SU-DHL-6 (cell line): ENCODE results near the gene PDE8B.

Experiments
- H2AFZ ChIP-seq: fragments of 200-600 bp; sonication (generic); 2 replicates; pipeline ENCODE4 v1.6.1; 2014; ENCODE audit warnings: low read depth, mild to moderate bottlenecking, moderate library complexity, mixed read lengths, antibody characterized with exemption, low read length; ENCODE audit not compliant: severe bottlenecking
- H3F3A ChIP-seq: fragments of 200-600 bp; shearing (Covaris generic); 2 replicates; pipeline ENCODE4 v1.6.0; 2016; ENCODE audit warnings: antibody characterized with exemption, mild to moderate bottlenecking; ENCODE audit not compliant: insufficient read depth
- H3K27ac ChIP-seq: fragments of 200-600 bp; sonication (generic); 2 replicates; pipeline ENCODE4 v1.5.1; 2016; ENCODE audit warnings: low read depth, mild to moderate bottlenecking, low read length, moderate library complexity, mixed read lengths
- H3K27me3 ChIP-seq: fragments of 200-600 bp; sonication (generic), shearing (Covaris generic); 2 replicates; pipeline ENCODE4 v1.6.0; 2014; ENCODE audit warnings: mild to moderate bottlenecking, low read length
- H3K36me3 ChIP-seq: fragments of 200-600 bp; sonication (generic); 2 replicates; pipeline ENCODE4 v1.6.1; 2014; ENCODE audit warnings: mild to moderate bottlenecking, low read length, mixed read lengths
- H3K4me2 ChIP-seq: fragments of 300-600, 200-600 bp; shearing (Covaris generic), sonication (generic); 2 replicates; pipeline ENCODE4 v1.6.0; 2014; ENCODE audit warnings: low read length, low read depth, mild to moderate bottlenecking; ENCODE audit not compliant: poor library complexity, severe bottlenecking
- H3K4me3 ChIP-seq: fragments of 200-600 bp; sonication (generic); 2 replicates; pipeline ENCODE4 v1.5.1; 2014; ENCODE audit warnings: antibody characterized with exemption, low read length, mild to moderate bottlenecking, mixed read lengths; ENCODE audit not compliant: insufficient read depth, poor library complexity, severe bottlenecking
- H3K79me2 ChIP-seq: fragments of 200-600 bp; sonication (generic); 2 replicates; pipeline ENCODE4 v1.6.1; 2014; ENCODE audit warnings: mild to moderate bottlenecking, low read length, moderate library complexity; ENCODE audit not compliant: insufficient read depth
- H3K9ac ChIP-seq: fragments of 200-600 bp; sonication (generic); 2 replicates; pipeline ENCODE4 v1.7.0; 2014; ENCODE audit warnings: mild to moderate bottlenecking, low read length
- H3K9me2 ChIP-seq: fragments of 200-600 bp; sonication (generic); replicated peaks from 2 replicates; pipeline ENCODE4 v1.6.1; 2014; ENCODE audit warnings: low read length; ENCODE audit not compliant: insufficient read depth
- H3K9me3 ChIP-seq: fragments of 200-600 bp; sonication (generic); 2 replicates; pipeline ENCODE4 v1.6.1; 2014; ENCODE audit warnings: low read length, mixed read lengths; ENCODE audit not compliant: insufficient read depth
- H4K20me1 ChIP-seq: fragments of 200-600 bp; sonication (generic); 2 replicates; pipeline ENCODE4 v1.6.1; 2014; ENCODE audit warnings: low read depth, mild to moderate bottlenecking, antibody characterized with exemption, low read length, moderate library complexity, mixed read lengths
- EZH2phosphoT487 ChIP-seq: fragments of 200-600 bp; sonication (generic), shearing (Covaris generic); conservative IDR thresholded peaks from 2 replicates; pipeline ENCODE4 v1.6.1; 2018; ENCODE audit warnings: mild to moderate bottlenecking, antibody characterized with exemption, low read length, moderate library complexity, mixed read lengths
- TF ChIP-seq, protein P1 (sequence below): fragments of 200-600 bp; sonication (generic); IDR thresholded peaks from one replicate; pipeline ENCODE4 v1.5.1; 2017; ENCODE audit warnings: antibody characterized with exemption, mild to moderate bottlenecking, low read length, moderate library complexity; ENCODE audit not compliant: insufficient read depth, poor library complexity, severe bottlenecking

The PDE8B gene

GRCh38 chr5:77312413-77312812 is 101.9 kb downstream of the PDE8B start:
- H3K27ac ChIP-seq, result no peak overlapping the region
- H3K9me2 ChIP-seq, result no peaks in the 10 kb centered on the region
- H2AFZ ChIP-seq, result no peak overlapping the region
- H3K4me2 ChIP-seq, result no peak overlapping the region
- no peaks in the 10 kb centered on the region for H3K36me3 ChIP-seq
- no peaks in the 10 kb centered on the region for H3K27me3 ChIP-seq
- H3F3A ChIP-seq, result no peaks in the 10 kb centered on the region
- H3K4me3 ChIP-seq, result no peak overlapping the region
- H3K9me3 ChIP-seq, result no peaks in the 10 kb centered on the region
- no peak for TF ChIP-seq EZH2phosphoT487
- TF ChIP-seq, protein P1, sequence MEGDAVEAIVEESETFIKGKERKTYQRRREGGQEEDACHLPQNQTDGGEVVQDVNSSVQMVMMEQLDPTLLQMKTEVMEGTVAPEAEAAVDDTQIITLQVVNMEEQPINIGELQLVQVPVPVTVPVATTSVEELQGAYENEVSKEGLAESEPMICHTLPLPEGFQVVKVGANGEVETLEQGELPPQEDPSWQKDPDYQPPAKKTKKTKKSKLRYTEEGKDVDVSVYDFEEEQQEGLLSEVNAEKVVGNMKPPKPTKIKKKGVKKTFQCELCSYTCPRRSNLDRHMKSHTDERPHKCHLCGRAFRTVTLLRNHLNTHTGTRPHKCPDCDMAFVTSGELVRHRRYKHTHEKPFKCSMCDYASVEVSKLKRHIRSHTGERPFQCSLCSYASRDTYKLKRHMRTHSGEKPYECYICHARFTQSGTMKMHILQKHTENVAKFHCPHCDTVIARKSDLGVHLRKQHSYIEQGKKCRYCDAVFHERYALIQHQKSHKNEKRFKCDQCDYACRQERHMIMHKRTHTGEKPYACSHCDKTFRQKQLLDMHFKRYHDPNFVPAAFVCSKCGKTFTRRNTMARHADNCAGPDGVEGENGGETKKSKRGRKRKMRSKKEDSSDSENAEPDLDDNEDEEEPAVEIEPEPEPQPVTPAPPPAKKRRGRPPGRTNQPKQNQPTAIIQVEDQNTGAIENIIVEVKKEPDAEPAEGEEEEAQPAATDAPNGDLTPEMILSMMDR, result no peak
- H3K79me2 ChIP-seq, result no peaks in the 10 kb centered on the region
- no peak overlapping the region for H3K9ac ChIP-seq
- H4K20me1 ChIP-seq, result no peaks in the 10 kb centered on the region

DNA sequence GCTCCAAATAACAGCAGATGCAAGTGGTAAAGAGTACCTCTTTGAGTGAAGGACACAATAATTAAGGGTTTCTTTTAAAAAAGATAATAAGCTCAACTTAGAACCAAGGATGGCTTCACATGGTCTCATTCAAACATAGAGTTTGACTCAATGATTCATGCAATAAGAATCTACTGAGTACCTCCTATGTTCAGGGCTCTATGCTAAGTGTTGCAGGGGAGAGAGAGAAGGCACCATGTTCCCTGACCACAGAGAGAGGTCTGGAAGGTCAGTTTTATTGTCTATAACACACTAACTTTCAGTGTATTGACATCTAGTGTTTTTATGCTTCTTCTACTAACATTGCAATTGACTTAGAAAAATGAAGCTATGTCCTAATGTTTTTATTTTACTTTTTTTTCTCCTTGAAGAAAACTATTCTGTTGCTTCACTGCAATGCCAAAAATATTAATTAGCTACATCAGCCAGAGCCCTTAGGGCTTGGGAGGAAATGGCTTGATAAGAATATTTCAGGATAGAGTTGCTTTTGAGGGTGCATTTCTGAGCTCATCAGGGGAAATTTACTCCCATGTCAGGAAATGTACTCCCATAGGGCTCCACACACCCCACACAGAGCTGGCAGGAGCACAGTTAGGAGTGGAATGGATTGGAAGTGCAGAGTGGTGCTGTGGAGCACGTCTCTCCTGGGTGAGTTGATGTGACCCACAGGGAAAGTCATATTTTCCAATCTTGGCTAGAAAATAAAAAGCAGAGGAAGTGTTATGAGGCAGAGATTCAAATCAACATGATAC is 106.6 kb downstream of the PDE8B start:
- Histone ChIP-seq H2AFZ (no peak overlapping the region), H3F3A (no peaks in the 10 kb centered on the region), H3K9me2 (no peaks in the 10 kb centered on the region), H3K9me3 (no peaks in the 10 kb centered on the region), H3K27me3 (no peaks in the 10 kb centered on the region), H4K20me1 (no peaks in the 10 kb centered on the region), H3K4me3 (no peak overlapping the region), H3K79me2 (no peaks in the 10 kb centered on the region), H3K9ac (no peak overlapping the region), H3K36me3 (no peaks in the 10 kb centered on the region), H3K27ac (no peak overlapping the region), H3K4me2 (no peak overlapping the region)
- no peak for TF ChIP-seq EZH2phosphoT487
- TF ChIP-seq, protein P1, result no peak

DNA sequence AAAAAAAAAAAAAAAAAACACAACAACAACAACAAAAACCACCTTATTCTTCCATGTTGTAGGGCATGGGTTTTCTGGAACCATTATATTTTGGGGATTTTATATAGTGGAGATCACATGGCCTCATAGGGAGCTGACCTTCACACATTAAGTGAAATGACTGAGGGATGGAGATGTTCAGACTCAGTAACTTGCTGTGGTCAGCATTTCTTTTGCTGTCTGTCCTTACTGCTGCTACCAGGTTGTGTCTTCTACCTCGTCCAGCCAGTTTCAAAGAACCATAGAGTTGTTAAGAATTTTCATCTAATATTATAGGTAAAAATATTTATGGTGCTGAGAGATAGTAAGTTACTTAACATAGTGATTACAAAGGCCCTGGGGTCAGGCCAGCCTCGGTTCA is 107.6 kb downstream of the PDE8B start:
- H3K4me3 ChIP-seq, result no peak overlapping the region
- H3K9me3 ChIP-seq, result no peaks in the 10 kb centered on the region
- H3K27ac ChIP-seq, result no peak overlapping the region
- H3K9me2 ChIP-seq, result no peaks in the 10 kb centered on the region
- H3K9ac ChIP-seq, result no peak overlapping the region
- no peak for TF ChIP-seq EZH2phosphoT487
- TF ChIP-seq, protein P1, result no peak
- H3K27me3 ChIP-seq, result no peaks in the 10 kb centered on the region
- H3K36me3 ChIP-seq, result no peaks in the 10 kb centered on the region
- H3F3A ChIP-seq, result no peaks in the 10 kb centered on the region
- no peaks in the 10 kb centered on the region for H4K20me1 ChIP-seq
- H2AFZ ChIP-seq, result no peak overlapping the region
- no peaks in the 10 kb centered on the region for H3K79me2 ChIP-seq
- H3K4me2 ChIP-seq, result no peak overlapping the region
